Stimulated activated naive B cell treated with anti-CD40 and anti-IgM and Interleukin-4, amounts not matched to agents 10 μg/mL and 1 μg/mL and 100 μg/mL, for 72 hours (primary cell): Measurements from ENCODE around the gene SLC35F5.
"Not testable (repeated sequence)": the region's sequence is repeated elsewhere in the genome, so short reads cannot be mapped to it uniquely, and the experiment has no call there.

Experiments
- ATAC-seq, 2 donors: fragments of 150-1000 bp; cut with Tn5 transposase; replicated peaks; 2 replicates each; pipeline ENCODE4 v1.10.0; 2021; ENCODE audit warnings: moderate library complexity in 1 of 2
- DNase-seq: peaks from one replicate; pipeline ENCODE4 v3.0.0; 2021
- H3K27ac Mint-ChIP-seq: one replicate; pipeline ENCODE4 v1.8.0; 2022; ENCODE audit warnings: mild to moderate bottlenecking, mixed read lengths
- H3K27me3 Mint-ChIP-seq, 2 donors: one replicate each; pipeline ENCODE4 v1.8.0; 2022; ENCODE audit warnings: mixed read lengths in 2 of 2
- H3K36me3 Mint-ChIP-seq, 2 donors: one replicate each; pipeline ENCODE4 v1.8.0; 2022; ENCODE audit warnings: mixed read lengths in 2 of 2, mild to moderate bottlenecking in 1 of 2
- H3K4me1 Mint-ChIP-seq, 2 donors: one replicate each; pipeline ENCODE4 v1.8.0; 2022; ENCODE audit warnings: mixed read lengths in 2 of 2, mild to moderate bottlenecking in 1 of 2
- H3K4me3 Mint-ChIP-seq, 2 donors: one replicate each; pipeline ENCODE4 v1.8.0; 2022; ENCODE audit warnings: mild to moderate bottlenecking in 2 of 2, mixed read lengths in 2 of 2, moderate library complexity in 1 of 2
- H3K9me3 Mint-ChIP-seq, 2 donors: one replicate each; pipeline ENCODE4 v1.8.0; 2022; ENCODE audit warnings: mixed read lengths in 2 of 2, mild to moderate bottlenecking in 1 of 2

SLC35F5 gene

DNA sequence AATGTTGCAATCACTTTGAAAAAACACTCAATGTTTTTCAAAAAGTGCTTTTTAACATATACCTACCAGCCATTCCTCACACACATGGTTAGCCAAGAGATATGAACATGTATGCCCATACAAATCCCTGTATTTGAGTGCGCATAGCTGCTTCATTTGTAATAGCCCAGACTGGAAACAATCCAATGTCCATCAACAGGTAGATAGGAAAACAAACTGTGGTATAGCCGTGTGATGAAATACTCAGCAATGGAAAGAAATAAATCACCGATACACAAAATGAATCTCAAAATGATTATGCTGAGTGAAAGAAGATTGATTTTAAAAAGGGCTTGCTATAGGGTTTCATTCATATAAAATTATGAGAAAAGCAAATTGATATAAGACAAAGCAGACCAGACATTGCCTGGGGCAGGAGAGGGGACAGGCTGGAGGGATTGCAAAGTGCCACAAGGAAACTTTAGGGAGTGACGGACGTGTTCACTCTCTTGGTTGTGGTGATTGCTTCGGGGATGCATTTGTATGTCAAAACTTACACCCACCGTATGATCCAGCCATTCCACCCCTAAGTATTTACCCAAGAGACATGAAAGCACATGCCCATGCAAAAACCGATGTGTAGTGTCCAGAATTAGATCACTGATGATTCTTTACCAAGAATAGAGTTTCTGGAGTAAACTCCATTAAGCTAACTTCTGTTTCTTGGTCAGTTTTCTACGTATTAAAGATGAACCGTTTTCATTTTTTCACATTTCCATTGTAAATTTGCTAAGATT lies 93.0 kb downstream of the SLC35F5 start:
- H3K27ac Mint-ChIP-seq, H3K36me3 Mint-ChIP-seq: not testable (repeated sequence)

More for the DNA sequence above, 93.0 kb downstream of the SLC35F5 start:
- DNase-seq, ATAC-seq, H3K9me3 Mint-ChIP-seq, H3K4me3 Mint-ChIP-seq, H3K27me3 Mint-ChIP-seq, H3K4me1 Mint-ChIP-seq: not testable (repeated sequence)
